C1 segment of cervical spinal cord (tissue), 14 donors: ENCODE measurements around the gene CPN1.
"Not testable (repeated sequence)": the region's sequence is repeated elsewhere in the genome, so short reads cannot be mapped to it uniquely, and the experiment has no call there.

Experiments
- DNase-seq, 14 donors: peaks; one replicate each; lab custom pipeline; 2025; lab: John Stamatoyannopoulos, UW

The CPN1 gene

GRCh38 chr10:100024748-100025147 lies 56.9 kb downstream of the CPN1 start:
- no peak for DNase-seq

- no peak for DNase-seq
These were observed 59.3 kb downstream of the CPN1 start for GRCh38 chr10:100022403-100022802.

- no peak for DNase-seq
These were observed 60.3 kb downstream of the CPN1 start for GRCh38 chr10:100021322-100021721.

- DNase-seq, result no peak
These were observed 60.8 kb downstream of the CPN1 start for GRCh38 chr10:100020886-100021253.

GRCh38 chr10:100020142-100020885 lies 61.4 kb downstream of the CPN1 start:
- no peak for DNase-seq

- DNase-seq, result no peak
These were observed 61.9 kb downstream of the CPN1 start for GRCh38 chr10:100019787-100020141.

GRCh38 chr10:100014071-100014762 lies 67.5 kb downstream of the CPN1 start:
- no peak for DNase-seq

- DNase-seq, result no peak
These were observed 68.0 kb downstream of the CPN1 start for GRCh38 chr10:100013621-100014020.

GRCh38 chr10:100011906-100012305 lies 69.8 kb downstream of the CPN1 start:
- DNase-seq, result not testable (repeated sequence)

- peak in 13 of 14 donors; percentile 22 to 84 (median 56) for DNase-seq
These were observed 71.6 kb downstream of the CPN1 start, which contains the start of gene DNMBP for GRCh38 chr10:100009793-100010676. TSS of gene DNMBP (minus strand) at chr10:100009947. CDS start at chr10:99972124, 37,823 bp downstream.

- peak in 7 of 14 donors; percentile 38 to 84 (median 64) for DNase-seq
These were observed 72.3 kb downstream of the CPN1 start for GRCh38 chr10:100009283-100009792.

GRCh38 chr10:100008708-100009282 lies 72.9 kb downstream of the CPN1 start:
- DNase-seq, result peak in 1 of 14 donors; percentile 66

- DNase-seq, result peak in 1 of 14 donors; percentile 32
These were observed 73.5 kb downstream of the CPN1 start for GRCh38 chr10:100008142-100008522.

- DNase-seq, result no peak
These were observed 74.2 kb downstream of the CPN1 start for GRCh38 chr10:100007231-100008141.

- DNase-seq, result no peak
These were observed 75.3 kb downstream of the CPN1 start for GRCh38 chr10:100006243-100006886.

- no peak for DNase-seq
These were observed 76.7 kb downstream of the CPN1 start for GRCh38 chr10:100004805-100005510.

GRCh38 chr10:100000109-100000644 lies 81.5 kb downstream of the CPN1 start:
- DNase-seq, result no peak

- DNase-seq, result no peak
These were observed 82.2 kb downstream of the CPN1 start for GRCh38 chr10:99999319-100000108.
